LNCaP clone FGC (cell line): ENCODE data around the gene AIDA.
A peak's percentile ranks its signal among the peaks of the same experiment; 100 is the strongest.

Source experiments
- DNase-seq: peaks from one replicate; pipeline ENCODE4 v3.0.0-alpha.2; 2011; ENCODE audit warnings: low read depth
- H3K4me3 ChIP-seq: 2 replicates; pipeline ENCODE4 v1.5.1; 2011; ENCODE audit warnings: mild to moderate bottlenecking, low read depth, low read length, control low read depth
- TF ChIP-seq, protein P1 (sequence below): IDR thresholded peaks from 2 replicates; pipeline ENCODE4 v1.5.1; 2012; ENCODE audit warnings: mild to moderate bottlenecking; ENCODE audit not compliant: control insufficient read depth, insufficient read depth; ENCODE audit errors: extremely low read depth

AIDA gene

DNA sequence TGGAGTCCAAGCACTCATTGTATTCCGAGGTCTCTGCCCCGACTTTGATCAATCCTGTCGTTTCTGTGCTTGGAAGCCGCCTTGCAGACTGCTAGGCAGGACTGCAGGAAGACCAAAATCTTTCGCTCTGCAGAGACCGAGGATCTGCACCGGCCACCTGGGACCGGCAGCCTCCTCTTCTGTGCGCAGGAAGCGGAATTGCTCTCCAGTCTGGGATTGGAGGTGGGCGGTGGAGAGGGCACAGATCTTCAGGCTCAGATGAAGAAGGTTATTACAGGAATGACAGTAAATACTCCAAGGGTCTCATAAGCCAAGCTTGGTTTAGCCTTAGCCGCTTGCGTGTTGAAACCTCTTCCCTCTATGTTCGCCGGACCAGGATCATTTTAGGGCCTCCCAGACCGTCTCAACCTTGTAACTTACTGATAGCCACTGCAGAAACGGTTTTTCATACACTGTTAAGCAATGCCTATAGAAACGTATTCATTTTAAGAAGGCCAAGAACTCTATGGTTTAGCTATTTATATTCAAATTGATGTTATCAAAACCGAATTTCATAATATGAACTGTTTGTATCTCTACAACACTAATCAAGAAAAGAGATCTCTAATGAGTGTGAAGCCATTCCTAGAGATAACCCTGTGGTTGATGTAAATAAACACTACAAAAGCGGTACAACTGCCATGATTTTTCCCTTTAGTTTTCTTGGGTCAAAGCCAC, 93.3 kb downstream of the AIDA start:
- H3K4me3 ChIP-seq: peak overlapping the region; percentile 74
- DNase-seq: no peak
- TF ChIP-seq, protein P1, sequence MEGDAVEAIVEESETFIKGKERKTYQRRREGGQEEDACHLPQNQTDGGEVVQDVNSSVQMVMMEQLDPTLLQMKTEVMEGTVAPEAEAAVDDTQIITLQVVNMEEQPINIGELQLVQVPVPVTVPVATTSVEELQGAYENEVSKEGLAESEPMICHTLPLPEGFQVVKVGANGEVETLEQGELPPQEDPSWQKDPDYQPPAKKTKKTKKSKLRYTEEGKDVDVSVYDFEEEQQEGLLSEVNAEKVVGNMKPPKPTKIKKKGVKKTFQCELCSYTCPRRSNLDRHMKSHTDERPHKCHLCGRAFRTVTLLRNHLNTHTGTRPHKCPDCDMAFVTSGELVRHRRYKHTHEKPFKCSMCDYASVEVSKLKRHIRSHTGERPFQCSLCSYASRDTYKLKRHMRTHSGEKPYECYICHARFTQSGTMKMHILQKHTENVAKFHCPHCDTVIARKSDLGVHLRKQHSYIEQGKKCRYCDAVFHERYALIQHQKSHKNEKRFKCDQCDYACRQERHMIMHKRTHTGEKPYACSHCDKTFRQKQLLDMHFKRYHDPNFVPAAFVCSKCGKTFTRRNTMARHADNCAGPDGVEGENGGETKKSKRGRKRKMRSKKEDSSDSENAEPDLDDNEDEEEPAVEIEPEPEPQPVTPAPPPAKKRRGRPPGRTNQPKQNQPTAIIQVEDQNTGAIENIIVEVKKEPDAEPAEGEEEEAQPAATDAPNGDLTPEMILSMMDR: no peak
